ENCODE results near the gene MINK1.
"Not testable (repeated sequence)": the region's sequence is repeated elsewhere in the genome, so short reads cannot be mapped to it uniquely, and the experiment has no call there.

The MINK1 gene

DNA sequence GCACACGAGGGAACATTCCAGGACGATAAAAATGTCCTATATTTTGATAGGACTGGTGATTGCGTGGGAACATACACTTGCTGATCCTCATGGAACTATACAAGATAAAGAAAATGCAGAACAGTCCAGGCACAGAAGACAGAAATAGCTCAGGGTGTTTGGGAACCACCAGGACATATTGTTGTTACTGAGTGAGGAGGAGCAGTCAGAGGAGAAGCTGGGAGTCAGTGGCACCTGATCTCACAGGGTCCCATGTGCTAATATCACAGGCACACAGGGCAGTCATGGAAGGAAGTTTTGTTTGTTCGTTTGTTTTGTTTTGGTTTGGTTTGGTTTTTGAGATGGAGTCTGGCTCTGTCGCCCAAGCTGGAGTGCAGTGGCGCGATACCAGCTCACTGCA lies 20.4 kb upstream of the MINK1 start:
- no peak for DNase-seq

GRCh38 chr17:4815043-4815675 lies 18.0 kb upstream of the MINK1 start:
- no peak for DNase-seq

DNA sequence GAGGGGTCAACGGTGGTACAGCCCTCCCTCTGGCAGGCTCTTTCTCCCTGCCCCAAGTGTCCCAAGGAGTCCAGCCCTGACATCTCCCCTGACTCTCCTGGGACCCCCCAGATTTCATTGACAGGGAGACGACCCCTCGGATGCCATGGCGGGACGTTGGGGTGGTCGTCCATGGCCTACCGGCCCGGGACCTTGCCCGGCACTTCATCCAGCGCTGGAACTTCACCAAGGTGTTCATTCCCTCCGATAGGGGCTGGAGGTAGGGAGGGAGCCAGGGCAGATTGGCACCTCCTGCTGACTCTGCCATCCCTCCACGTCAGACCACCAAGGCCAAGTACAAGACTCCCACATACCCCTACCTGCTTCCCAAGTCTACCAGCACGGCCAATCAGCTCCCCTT lies 16.3 kb upstream of the MINK1 start:
- DNase-seq, result no peak

- no peak for DNase-seq
Measured at GRCh38 chr17:4818276-4818675, 14.9 kb upstream of the MINK1 start.

DNA sequence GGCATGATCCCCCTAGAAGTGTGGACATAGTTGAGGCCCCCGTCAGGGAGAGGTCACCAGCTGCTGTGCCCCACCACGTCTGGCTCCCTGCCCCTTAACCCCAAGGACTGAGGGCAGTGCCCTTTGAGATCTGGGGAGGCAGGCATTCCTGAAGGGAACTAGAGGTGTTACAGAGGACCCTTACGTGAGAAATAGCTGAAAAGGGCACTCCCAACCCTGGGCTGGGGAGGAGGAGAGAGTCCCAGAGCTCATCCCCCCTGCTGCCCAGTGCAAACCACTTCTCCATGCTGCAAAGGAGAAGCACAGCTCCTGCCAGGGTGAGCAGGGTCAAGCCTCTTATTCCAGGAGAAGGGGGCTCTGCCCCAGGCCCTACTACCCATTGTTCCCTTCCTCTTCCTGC lies 10.3 kb upstream of the MINK1 start:
- DNase-seq, result no peak

DNA sequence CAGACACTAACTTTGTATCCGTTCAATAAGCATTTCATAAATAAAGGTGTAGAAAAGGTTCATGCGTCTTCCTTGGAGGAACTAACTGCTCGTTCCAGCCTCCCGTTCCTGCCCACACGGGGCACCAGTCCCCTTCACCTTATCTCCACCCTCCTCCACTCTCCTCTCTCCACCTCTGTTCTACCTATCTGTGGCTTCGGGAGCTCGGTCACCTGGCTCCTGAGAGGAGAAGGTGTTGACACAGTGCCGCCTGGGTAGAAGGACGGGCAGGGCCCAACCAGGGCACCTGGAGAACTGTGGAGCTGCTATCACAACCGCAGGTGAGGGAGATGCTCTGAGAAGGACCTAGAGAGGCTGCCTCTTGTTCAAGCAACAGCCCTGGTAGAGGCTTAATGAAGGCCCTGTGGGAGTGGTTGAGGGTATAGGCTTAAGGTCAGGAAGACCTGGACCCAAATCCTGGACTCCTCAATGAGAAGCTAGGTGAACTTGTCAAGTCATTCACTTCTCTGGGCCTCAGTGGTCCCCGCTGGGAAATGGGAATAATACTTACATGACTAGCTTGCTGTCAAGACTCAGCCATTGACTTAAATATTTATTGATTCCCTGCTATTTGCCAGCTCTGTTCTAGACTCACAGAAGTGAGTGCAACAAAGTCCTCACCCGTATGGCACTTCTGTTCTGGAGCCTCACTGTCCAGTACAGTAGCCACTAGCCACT lies 9.6 kb upstream of the MINK1 start:
- no peak for DNase-seq

- DNase-seq, result no peak
Measured at GRCh38 chr17:4827399-4827798, 5.7 kb upstream of the MINK1 start.

GRCh38 chr17:4832829-4833177 lies 337 bp upstream of the MINK1 start:
- not testable (repeated sequence) for DNase-seq

DNA sequence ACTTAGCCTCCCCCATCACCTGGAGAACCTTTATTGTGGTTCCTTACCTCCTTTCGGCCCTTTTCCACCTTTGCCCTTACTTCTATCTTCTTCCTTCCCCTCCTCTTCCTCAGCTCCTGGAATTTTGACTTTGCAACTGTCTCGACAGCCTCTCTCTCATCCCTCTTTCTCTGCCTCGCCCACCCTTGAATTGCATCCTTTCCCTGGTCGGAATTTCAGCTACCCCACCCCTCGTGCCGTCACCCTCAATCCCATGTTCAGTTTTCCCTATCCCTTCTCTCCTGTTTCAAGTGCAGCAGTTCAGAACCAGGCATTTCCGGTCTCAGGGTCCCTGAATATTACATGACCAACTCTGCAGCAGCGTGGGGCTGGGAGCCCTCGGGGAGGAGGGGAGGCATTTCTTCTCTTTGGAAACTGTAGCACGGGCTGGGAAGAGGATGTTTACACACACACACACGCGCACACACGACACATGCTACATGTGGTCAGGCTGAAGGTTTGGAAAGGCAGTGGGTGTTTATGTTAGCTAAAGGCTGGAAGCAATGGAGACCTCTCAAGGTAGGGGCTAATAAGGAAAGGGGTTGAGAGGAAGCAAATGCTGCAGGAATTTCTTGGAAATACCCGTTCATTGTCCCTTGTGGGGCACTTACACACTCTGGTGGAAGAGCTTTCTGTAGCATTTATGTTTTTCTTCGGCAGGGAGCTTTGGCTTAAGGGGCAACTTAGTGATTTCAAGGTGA lies 971 bp downstream of the MINK1 start:
- no peak for DNase-seq

DNA sequence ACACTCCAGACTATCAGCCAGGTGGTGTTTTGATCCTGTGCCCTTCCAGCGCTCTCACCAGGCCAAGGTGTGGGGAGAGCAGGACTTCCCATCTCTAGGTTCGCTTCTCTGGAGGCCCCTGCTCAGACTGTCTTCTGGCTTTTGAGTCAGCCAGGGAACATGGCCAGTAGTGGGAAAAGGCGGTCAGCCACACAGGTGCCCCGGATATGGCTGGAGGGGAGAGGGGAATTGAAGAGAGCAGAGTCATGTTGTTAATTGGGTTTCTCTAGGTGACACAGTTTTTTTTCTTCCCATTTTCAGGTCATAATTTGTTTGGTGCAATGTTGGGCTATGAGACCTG lies 1.5 kb downstream of the MINK1 start:
- DNase-seq, result no peak

DNA sequence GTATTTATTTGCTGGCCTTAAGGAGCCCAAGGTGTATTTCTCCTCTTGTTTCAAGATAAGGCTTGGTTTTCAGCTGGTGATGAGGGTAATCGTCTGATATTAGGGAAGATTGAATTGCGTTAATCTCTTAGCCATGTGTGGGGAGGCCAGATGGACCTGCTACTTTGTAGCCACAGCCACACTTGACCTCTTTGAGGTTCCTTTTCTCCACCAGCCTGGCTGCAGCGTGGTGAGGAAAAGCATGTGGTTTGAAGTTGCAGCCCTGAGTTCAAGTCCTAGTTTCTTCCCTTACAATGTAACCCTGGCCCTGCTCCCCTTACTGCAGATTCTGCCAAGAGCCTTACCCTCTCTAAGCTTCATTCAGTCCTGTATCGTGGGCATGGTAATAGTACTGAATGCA lies 3.1 kb downstream of the MINK1 start:
- DNase-seq, result no peak

- DNase-seq, result no peak
Measured at GRCh38 chr17:4837471-4838308, 4.5 kb downstream of the MINK1 start.

DNA sequence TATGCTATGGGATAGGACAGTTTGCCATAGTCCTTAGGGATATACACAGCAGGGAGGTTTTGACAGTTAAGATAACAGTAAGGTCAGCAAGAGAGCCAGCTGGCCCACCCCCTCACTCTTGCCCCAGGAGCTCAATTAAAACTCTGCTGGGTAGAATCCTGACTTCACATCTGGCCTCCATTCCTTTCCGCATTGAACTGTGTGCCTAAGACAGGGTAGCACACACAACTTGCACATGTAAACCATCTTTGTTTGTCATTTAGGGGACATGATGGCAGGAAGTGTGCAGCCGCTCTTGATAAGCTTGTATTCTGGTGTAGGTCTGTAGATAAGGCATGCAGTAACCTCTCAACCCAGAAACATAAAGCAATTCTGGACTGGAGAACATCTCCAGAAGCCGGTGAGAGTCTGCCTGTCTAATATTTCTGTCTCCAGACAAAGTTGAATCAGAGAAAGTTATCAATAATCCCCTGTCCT lies 5.2 kb downstream of the MINK1 start:
- DNase-seq, result no peak

- DNase-seq, result no peak
Measured at GRCh38 chr17:4839221-4839620, 6.1 kb downstream of the MINK1 start.

DNA sequence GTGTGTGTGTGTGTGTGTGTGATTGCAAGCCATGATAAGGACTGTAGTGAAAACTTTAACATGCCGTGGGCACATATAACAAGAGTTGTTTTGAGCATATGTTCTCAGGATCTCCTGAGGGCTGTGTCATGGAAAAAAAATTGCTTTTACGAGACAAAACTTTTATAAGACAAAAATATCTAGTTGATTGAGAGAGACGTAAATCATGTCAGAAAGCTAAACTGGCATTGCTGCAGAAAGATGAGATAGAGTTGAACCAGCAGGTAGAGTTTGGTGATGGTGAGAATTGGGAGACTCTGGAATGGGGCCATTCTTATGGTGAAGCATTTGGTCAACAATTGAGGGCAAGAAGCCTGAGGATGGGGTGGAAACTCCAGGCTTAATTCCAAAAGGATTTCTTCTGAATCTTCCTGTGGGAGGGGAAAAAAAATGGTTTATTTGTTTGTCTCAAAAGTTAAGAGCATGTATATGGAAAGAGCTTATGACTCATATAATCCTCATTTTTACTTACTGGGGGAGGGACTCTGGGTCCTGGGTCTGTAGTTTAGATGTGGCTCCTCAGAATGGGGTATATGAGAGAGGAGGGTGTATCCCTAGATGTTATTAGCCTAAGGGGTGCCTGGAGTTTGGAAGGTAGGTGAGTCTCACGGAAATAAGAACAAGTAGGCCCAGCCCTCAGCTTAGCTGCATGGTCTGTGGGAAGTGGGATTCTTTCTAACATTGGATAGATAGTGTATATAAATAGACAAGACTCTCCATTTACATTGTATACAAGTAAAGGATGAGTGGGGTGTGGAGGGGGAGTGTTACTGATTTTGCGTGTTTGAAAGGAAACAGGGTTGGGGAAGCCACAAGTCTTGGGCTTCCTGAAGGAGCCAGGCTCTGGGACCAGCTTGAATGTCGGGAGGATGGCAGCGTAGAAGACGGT lies 7.1 kb downstream of the MINK1 start:
- DNase-seq, result no peak

- no peak for DNase-seq
Measured at GRCh38 chr17:4840893-4841242, 7.7 kb downstream of the MINK1 start.

DNA sequence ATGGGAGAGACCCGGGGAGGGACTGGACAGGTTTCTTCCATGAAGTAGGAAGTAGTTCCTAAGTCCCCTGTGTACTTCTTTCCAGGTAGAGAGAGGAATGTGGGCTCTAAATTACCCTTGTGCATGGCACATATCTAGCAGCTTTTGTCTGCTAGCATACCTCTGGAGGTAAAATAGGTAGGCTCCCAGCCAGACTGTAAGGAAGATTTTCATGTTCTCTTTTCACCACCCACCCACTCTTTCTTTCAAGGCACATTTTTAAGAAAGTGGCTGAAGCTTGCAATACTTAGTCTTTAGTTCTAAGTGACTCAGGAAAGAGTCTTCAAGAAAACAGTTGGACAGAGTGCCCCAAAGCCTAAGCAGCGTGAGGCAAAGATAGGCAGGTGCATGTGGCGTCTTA lies 9.2 kb downstream of the MINK1 start:
- no peak for DNase-seq

DNA sequence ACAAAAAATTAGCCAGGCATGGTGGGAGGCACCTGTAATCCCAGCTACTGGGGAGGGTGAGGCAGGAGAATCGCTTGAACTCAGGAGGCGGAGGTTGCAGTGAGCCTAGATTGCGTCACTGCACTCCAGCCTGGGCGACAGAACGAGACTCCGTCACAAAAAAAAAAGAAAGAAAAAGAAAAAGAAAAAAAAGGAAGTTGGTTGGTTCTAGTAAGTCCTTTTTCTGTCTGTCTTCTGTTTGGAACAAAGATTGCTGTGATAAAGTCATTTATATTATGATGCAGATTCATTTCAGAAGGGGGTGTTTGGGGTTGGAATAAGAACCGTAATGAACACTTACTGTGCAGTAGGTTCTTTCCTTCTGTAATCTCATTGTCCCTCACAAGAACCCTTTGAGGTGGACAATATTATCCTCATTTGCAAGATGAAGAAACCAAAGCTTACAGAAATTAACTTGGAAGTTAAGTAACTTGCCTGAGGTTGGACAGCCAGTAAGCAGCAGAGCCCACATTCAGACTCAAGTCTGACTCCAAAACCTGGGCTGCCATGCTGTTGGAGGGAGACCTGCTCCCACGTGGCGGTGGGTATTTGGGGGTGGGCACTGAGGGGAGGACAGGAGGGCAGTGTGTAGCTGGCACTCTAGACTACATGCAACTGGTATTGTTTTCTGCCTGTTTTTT lies 10.3 kb downstream of the MINK1 start:
- DNase-seq, result no peak

GRCh38 chr17:4845118-4845517 lies 12.0 kb downstream of the MINK1 start:
- DNase-seq, result no peak

DNA sequence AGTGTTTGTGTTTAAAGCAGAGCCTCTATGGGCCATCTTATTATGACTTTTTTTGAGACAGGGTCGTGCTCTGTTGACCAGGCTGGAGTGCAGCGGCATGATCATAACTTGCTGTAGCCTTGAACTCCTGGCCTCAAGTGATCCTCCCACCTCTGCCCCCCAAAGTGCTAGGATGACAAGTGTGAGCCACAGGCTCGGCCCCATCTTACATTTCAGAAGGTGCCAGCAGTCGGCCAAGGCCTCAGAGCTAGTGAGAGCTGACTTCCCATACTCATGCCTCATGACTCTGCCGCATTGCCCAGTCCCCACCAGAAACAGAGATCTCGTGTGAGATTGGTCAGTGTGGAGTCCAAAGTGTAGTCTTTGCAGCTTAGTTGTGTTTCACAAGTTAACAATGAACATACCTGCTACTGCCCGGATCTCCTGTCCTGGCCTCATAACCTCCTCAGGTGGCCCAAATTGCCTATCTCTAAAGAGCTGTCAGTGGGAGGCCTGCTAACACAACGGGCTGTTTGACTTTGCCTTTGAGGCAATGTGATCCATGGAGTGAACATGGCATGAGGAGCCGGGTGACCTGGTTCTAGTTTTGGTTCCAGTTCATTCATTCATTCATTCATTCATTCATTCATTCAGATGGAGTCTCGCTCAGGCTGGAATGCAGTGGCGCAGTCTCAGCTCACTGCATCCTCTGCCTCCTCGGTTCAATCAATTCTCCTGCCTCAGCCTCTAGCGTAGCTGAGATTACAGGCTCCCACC lies 13.7 kb downstream of the MINK1 start:
- no peak for DNase-seq

DNA sequence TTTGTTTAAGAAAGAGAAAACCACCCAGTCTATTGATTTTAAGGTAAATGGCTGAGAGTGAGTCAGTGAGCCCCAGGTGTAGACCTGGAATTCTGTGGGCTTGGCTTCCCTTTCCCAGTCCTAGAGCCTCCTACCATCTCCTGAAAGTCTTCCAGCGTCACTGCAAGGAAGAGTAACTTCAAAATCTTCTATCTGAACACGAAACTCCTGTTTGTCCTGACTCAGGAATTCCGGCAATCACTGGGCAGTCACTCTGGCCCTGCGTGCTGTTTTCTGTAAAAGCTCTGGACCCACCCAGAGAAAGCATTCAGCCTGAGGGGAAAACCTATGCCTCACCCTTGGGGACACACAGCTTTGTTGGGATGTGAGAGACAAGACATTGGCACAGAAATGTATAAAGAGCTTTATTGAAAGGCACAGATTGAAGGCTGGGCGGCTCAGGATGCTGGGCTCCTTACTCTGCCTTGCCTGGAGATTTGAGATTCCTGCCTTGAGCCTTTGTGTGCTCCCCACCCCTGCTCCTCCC lies 15.9 kb downstream of the MINK1 start:
- DNase-seq, result no peak

All from NCI-H345 (cell line).